Fibroblast of pulmonary artery (primary cell): ENCODE results near the gene TP53TG5.

Source experiments
- DNase-seq: peaks from one replicate; pipeline ENCODE4 v3.0.0-alpha.2; 2010; ENCODE audit warnings: low read depth
- H3K4me3 ChIP-seq: replicated peaks from 2 replicates; pipeline ENCODE4 v1.5.1; 2011; ENCODE audit warnings: low read depth, mild to moderate bottlenecking, control low read depth, low read length, moderate library complexity
- TF ChIP-seq, protein P1 (sequence below): IDR thresholded peaks from 2 replicates; pipeline ENCODE4 v1.5.1; 2011; ENCODE audit warnings: mild to moderate bottlenecking, control low read depth, low read length, inconsistent platforms; ENCODE audit errors: missing control alignments

TP53TG5 gene

GRCh38 chr20:45373353-45374100 lies 4.6 kb downstream of the TP53TG5 start:
- peak overlapping the region; percentile 54 for H3K4me3 ChIP-seq
- TF ChIP-seq, protein P1, sequence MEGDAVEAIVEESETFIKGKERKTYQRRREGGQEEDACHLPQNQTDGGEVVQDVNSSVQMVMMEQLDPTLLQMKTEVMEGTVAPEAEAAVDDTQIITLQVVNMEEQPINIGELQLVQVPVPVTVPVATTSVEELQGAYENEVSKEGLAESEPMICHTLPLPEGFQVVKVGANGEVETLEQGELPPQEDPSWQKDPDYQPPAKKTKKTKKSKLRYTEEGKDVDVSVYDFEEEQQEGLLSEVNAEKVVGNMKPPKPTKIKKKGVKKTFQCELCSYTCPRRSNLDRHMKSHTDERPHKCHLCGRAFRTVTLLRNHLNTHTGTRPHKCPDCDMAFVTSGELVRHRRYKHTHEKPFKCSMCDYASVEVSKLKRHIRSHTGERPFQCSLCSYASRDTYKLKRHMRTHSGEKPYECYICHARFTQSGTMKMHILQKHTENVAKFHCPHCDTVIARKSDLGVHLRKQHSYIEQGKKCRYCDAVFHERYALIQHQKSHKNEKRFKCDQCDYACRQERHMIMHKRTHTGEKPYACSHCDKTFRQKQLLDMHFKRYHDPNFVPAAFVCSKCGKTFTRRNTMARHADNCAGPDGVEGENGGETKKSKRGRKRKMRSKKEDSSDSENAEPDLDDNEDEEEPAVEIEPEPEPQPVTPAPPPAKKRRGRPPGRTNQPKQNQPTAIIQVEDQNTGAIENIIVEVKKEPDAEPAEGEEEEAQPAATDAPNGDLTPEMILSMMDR, result peak; percentile 88
- DNase-seq, result peak; percentile 86

DNA sequence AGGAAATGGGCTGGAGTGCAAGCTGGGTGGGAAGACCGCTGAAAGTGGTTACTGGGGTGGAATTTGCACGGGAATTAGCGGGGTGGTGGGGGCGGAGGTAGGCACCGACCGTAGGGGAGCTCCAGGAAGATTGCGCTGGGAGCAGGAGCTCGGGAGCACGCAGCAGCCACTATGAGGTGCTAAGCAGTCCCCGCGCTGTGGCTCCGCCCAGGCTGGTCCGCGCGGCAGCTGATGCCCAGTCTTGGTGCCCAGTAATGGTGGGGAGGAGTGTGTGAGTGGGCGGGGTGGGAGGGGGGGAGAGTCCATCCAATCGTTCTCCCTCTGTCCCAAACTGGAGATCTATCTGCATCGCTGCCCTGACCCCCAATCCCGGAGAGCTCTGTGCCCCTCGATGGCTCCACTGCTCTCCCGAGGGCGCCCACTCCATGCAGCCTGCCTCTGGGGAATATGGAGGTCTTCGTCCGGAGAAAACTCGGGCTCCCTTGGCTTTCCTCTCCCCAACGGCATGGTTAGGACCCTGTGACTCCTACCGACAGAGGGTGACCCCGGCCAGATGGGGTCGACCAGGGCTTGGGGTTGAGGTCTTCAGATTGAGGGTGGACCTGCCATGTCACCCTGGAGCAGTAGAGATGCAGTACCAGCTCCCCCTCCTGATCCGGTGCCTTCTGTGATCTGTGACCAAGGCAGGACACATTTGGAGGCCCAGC lies 5.3 kb downstream of the TP53TG5 start:
- DNase-seq, result no peak
- H3K4me3 ChIP-seq, result peak overlapping the region; percentile 54
- TF ChIP-seq, protein P1, result no peak

- H3K4me3 ChIP-seq, result no peak overlapping the region
- TF ChIP-seq, protein P1, result no peak
- no peak for DNase-seq
These were observed 5.9 kb downstream of the TP53TG5 start for GRCh38 chr20:45372241-45372640.

DNA sequence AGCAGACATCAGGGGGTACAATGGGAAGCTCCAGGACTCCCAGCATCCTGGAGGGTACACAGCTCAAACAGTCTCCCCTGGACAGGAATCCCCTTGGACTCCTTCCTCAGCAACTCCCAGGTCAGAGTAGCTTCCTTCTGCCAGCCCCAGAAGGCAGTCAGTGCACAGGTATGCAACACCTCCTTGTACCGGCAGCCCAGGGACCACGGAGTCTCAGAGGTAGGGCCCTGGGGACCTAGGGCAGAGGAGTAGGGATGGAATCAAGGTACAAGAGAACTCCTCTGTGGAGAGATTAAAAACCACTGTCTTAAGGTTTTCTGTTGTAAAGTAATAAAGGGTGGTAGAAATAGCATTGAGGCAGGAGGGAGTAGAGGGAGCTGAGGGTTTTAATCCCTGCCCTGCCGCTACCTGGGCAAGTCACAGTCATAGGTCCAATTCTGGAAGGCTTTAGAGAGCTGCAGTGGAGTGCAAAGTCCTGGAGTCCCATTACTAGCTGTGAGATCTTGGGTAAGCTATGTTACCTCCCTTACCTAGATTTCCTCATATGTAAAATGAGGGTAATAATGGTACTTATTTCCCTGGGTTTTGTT lies 7.5 kb downstream of the TP53TG5 start:
- no peak overlapping the region for H3K4me3 ChIP-seq
- TF ChIP-seq, protein P1, result no peak
- no peak for DNase-seq

DNA sequence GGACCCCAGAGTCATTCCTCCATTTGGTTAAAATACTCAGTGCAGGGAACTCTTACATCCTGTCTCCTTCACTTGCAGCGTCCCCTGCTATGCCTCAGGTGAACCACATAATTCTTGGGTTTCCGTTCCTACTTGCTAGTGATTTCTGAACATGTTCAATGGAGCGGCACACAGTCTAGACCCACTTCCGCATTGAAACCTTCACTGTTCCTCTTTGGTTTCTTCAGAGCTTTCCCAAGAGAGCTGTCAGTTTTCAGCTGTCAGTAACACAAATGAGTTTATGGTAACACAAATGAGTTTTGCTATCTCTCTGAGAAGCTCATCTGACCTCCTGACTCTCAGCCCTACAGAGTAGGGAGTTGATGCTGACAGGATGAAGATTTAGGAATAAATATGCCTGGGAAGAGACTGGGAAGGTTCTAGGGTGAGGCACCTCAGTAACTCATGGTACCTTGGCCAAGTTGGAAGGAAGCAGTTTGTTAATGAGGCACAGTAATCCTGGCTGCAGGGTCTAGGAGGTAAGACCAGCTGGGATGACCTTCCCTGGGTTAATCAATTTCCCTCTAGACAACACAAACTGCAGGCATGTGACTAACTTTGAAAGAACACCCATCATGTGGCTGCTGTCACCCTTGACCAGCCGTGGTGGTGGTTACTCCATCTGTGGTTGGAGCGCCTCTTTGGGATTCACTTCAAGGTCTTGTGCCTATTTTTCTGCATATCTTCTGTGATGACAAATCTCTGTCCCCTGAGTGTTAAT lies 9.7 kb downstream of the TP53TG5 start:
- TF ChIP-seq, protein P1, result no peak
- H3K4me3 ChIP-seq, result no peak overlapping the region

GRCh38 chr20:45367126-45367525 lies 11.0 kb downstream of the TP53TG5 start:
- no peak for DNase-seq
- H3K4me3 ChIP-seq, result no peak overlapping the region
- TF ChIP-seq, protein P1, result no peak

More for the DNA sequence above, 9.7 kb downstream of the TP53TG5 start:
- no peak for DNase-seq
